HEK293 (cell line): Measurements from ENCODE around the gene MLN.

Experiments used
- EGR2 ChIP-seq: fragments of 450-650 bp; formaldehyde crosslinking; IDR thresholded peaks from 2 replicates; pipeline ENCODE4 v1.5.1; 2016; ENCODE audit warnings: low read depth, missing biosample characterization, missing genetic modification characterization
- KLF9 ChIP-seq: fragments of 450-650 bp; formaldehyde crosslinking; IDR thresholded peaks from 2 replicates; pipeline ENCODE4 v1.5.1; 2016; ENCODE audit warnings: missing biosample characterization, missing genetic modification characterization, low read depth
- SCRT2 ChIP-seq: fragments of 450-650 bp; formaldehyde crosslinking; IDR thresholded peaks from 2 replicates; pipeline ENCODE4 v1.5.1; 2016; ENCODE audit warnings: missing biosample characterization, missing genetic modification characterization
- TRIM28 ChIP-seq: IDR thresholded peaks from 2 replicates; pipeline ENCODE4 v1.6.1; 2011; ENCODE audit warnings: low read length, control low read depth, borderline replicate concordance
- ZBTB7A ChIP-seq: fragments of 450-650 bp; formaldehyde crosslinking; IDR thresholded peaks from 2 replicates; pipeline ENCODE4 v1.5.1; 2016; ENCODE audit warnings: low read depth, missing biosample characterization, missing genetic modification characterization
- ZFP41 ChIP-seq: fragments of 450-650 bp; formaldehyde crosslinking; IDR thresholded peaks from 2 replicates; pipeline ENCODE4 v1.5.1; 2016; ENCODE audit warnings: missing biosample characterization, missing genetic modification characterization, borderline replicate concordance
- ZNF248 ChIP-seq: fragments of 450-650 bp; formaldehyde crosslinking; IDR thresholded peaks from 2 replicates; pipeline ENCODE4 v1.5.1; 2017; ENCODE audit warnings: missing biosample characterization, missing genetic modification characterization
- ZNF404 ChIP-seq: fragments of 450-650 bp; formaldehyde crosslinking; IDR thresholded peaks from 2 replicates; pipeline ENCODE4 v1.5.1; 2017; ENCODE audit warnings: missing biosample characterization, missing genetic modification characterization
- ZNF473 ChIP-seq: fragments of 450-650 bp; formaldehyde crosslinking; IDR thresholded peaks from 2 replicates; pipeline ENCODE4 v1.5.1; 2017; ENCODE audit warnings: missing biosample characterization, missing genetic modification characterization
- ZNF501 ChIP-seq: fragments of 450-650 bp; formaldehyde crosslinking; IDR thresholded peaks from 2 replicates; pipeline ENCODE4 v1.5.1; 2016; ENCODE audit warnings: missing biosample characterization, missing genetic modification characterization
- TF ChIP-seq, protein P1 (sequence below): fragments of 450-650 bp; formaldehyde crosslinking; IDR thresholded peaks from 2 replicates; pipeline ENCODE4 v1.5.1; 2016; ENCODE audit warnings: missing biosample characterization, missing genetic modification characterization
- TF ChIP-seq, protein P2 (sequence below): fragments of 450-650 bp; IDR thresholded peaks from 2 replicates; pipeline ENCODE4 v1.5.1; 2018; ENCODE audit warnings: missing biosample characterization, missing genetic modification characterization
- TF ChIP-seq, protein P3 (sequence below): fragments of 450-650 bp; formaldehyde crosslinking; IDR thresholded peaks from 2 replicates; pipeline ENCODE4 v1.5.1; 2016; ENCODE audit warnings: missing biosample characterization, missing genetic modification characterization

DNA sequence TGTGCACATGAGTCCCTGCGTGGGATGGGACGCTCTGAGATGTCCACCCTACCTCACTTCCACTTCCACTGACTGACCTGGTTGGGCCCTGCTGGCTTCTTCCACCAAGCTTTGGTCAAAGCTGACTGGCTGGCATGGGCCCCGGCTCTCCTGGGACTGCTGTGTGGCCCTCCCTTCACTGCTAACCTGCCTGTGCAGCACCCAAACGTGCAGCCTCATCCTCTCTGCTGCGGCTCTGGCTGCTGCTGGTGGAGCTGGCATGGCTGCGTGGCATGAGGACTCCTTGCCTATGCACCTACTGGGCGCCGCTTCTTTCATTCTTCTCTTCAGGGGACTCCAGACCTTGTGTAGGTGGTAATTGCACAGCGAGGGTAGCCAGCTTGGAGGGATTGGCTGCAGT is 38.4 kb downstream of the MLN start:
- TF ChIP-seq, protein P1, sequence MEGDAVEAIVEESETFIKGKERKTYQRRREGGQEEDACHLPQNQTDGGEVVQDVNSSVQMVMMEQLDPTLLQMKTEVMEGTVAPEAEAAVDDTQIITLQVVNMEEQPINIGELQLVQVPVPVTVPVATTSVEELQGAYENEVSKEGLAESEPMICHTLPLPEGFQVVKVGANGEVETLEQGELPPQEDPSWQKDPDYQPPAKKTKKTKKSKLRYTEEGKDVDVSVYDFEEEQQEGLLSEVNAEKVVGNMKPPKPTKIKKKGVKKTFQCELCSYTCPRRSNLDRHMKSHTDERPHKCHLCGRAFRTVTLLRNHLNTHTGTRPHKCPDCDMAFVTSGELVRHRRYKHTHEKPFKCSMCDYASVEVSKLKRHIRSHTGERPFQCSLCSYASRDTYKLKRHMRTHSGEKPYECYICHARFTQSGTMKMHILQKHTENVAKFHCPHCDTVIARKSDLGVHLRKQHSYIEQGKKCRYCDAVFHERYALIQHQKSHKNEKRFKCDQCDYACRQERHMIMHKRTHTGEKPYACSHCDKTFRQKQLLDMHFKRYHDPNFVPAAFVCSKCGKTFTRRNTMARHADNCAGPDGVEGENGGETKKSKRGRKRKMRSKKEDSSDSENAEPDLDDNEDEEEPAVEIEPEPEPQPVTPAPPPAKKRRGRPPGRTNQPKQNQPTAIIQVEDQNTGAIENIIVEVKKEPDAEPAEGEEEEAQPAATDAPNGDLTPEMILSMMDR (tag by site-specific recombination) = no peak
- TF ChIP-seq ZNF404 (no peak), TRIM28 (no peak), SCRT2 (tag by site-specific recombination) (no peak), KLF9 (tag by site-specific recombination) (no peak), ZNF248 (no peak), EGR2 (tag by site-specific recombination) (no peak), ZNF473 (tag by site-specific recombination) (no peak), ZNF501 (no peak), ZFP41 (no peak), ZBTB7A (tag by site-specific recombination) (no peak)
- TF ChIP-seq, protein P2, sequence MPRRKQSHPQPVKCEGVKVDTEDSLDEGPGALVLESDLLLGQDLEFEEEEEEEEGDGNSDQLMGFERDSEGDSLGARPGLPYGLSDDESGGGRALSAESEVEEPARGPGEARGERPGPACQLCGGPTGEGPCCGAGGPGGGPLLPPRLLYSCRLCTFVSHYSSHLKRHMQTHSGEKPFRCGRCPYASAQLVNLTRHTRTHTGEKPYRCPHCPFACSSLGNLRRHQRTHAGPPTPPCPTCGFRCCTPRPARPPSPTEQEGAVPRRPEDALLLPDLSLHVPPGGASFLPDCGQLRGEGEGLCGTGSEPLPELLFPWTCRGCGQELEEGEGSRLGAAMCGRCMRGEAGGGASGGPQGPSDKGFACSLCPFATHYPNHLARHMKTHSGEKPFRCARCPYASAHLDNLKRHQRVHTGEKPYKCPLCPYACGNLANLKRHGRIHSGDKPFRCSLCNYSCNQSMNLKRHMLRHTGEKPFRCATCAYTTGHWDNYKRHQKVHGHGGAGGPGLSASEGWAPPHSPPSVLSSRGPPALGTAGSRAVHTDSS (tag by site-specific recombination) = no peak
- TF ChIP-seq, protein P3, sequence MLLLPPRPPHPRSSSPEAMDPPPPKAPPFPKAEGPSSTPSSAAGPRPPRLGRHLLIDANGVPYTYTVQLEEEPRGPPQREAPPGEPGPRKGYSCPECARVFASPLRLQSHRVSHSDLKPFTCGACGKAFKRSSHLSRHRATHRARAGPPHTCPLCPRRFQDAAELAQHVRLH (tag by site-specific recombination) = no peak
